ENCODE data around the gene SPATA6.

DNA sequence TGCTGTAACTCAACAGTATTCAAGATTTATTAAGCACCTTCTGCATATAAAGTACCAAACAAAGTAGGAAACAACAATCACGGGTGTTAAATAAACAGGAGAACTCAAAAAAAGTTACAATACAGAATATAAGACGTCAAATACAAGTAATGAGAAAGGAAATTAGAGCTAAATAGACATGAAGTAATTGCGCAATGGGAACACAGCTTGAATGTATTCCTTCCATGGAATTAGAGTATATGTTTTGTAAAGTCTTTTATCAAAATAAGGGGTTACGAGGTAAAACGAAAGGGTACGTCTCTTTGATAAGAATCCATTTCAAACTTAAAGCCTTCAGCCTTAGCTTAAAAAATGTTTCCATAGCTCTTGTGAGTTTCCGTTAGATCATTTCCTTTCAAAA is 109.1 kb downstream of the SPATA6 start:
- no peak for TF ChIP-seq RXRA (IDR thresholded peaks at IDR 0.05)
- TF ChIP-seq CTCF (IDR thresholded peaks at IDR 0.05; ENCODE audit: low read depth, low read length, missing input control): no peak
- no peak for TF ChIP-seq RAD21 (IDR thresholded peaks at IDR 0.05)
- no peak for TF ChIP-seq GABPA (IDR thresholded peaks at IDR 0.05 in 1 of 2, conservative IDR thresholded peaks at IDR 0.05 in 1 of 2)
- TF ChIP-seq TAF1 (conservative IDR thresholded peaks at IDR 0.05): no peak
- TF ChIP-seq SP1 (IDR thresholded peaks at IDR 0.05): no peak
- TF ChIP-seq REST (IDR thresholded peaks at IDR 0.05): no peak
- no peak for TF ChIP-seq ATF3 (IDR thresholded peaks at IDR 0.05)
- TF ChIP-seq MAX (IDR thresholded peaks at IDR 0.05): no peak

Data from liver (tissue), 3 donors.